GM18870 (cell line): ENCODE data around the gene LRRC7.

Experiments
- ATAC-seq: cut with Tn5 transposase; IDR thresholded peaks from one replicate; pipeline ENCODE4 v1.9.1; 2021; ENCODE audit warnings: moderate library complexity; ENCODE audit not compliant: unreplicated experiment

The LRRC7 gene

DNA sequence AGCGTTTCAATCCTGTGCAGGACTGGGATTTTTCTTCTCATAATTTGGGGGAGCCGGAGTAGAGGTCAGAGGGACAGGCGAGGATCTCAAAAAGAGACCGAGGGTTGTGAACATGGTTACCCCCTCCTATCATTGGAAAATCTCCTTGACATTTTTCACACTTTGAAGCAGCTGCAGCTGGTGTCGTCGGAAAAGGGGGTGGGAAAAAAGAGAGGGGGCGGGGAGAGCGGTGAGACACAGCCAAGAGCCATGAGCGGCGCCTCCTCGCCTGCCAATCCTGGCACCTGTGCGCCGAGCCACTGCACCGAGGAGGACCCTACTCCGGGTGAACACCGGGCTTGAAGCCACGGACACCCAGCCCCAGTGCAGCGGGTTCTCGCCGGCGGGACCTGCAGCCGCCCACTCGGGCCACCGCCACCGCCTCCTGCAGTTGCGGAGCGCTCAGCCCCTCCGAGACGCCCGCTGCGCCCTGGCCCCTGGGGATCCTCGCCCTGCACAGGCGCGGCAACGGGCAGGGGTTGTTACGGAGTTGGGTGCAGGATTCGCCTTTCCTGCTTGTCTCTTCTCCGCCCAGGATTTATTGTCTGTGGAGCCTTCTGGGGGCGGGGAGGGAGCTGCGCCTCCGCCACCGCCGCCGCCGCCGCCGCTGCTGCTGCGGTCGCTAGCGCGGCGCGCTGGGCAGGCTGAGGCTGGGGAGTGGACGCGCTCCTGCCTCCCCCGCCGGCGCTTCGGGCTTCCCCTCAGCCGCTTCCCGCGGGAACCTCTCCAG, at the start of gene LRRC7:
LRRC7 (plus strand) TSS at position 271 of the 769 bp plus-strand sequence. CDS start 718 bp downstream, outside the sequence.
- ATAC-seq = no peak

DNA sequence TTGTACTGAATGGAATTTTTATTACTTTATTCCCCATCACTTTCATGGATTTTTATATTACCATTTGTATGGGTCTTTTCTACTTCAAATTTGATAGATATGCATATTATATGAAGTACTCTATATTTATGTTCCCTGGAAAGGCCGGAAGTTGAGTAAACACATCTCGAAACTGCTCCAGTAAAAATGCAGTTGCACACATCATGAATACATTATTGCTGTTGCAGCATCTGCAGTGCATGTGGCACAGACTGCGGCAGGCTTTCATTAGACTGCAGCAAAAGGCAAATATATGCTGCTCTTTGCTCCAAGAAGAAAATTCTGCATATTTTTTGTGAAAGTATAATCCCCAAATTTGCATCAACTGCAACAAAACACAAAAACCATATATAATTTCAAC, 48.7 kb upstream of the LRRC7 start:
- no peak for ATAC-seq

DNA sequence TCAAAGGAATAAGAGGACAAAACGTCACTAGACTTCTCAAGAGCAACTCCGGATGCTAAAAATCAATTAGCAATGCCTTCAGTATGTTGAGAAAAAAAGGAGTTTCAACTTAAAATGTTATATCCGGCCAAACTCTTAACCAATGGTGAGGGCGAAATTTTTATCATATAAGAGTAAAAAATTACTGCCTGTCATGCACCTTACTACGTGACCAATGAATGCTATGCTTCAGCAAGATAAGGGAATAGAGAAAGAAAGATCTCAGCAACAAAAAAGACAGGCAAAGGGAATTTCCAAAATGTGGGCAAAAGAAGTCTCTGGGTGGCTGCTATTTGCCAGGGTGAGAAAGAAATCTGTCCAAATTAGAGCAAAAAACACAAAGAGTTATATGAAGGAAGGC, 47.4 kb upstream of the LRRC7 start:
- ATAC-seq = no peak

DNA sequence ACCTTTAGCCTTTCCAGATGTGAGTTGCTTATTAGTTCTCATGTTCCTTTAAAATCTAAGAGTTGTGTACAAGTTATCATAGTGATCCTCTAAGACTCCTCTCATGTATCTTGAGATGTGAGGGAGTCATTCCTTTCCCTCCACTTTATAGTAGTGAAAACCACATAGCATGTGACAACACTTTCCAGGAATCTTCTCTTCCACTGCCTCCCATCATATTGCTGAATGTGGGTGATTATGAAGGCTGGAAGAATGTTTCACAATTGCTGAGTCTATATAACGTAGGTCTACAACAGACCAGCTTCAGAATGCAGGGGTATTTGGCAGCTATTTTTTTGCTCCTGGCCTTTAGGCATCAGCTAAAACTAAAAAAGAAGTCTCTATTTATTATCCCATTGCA, 44.7 kb upstream of the LRRC7 start:
- ATAC-seq = no peak

DNA sequence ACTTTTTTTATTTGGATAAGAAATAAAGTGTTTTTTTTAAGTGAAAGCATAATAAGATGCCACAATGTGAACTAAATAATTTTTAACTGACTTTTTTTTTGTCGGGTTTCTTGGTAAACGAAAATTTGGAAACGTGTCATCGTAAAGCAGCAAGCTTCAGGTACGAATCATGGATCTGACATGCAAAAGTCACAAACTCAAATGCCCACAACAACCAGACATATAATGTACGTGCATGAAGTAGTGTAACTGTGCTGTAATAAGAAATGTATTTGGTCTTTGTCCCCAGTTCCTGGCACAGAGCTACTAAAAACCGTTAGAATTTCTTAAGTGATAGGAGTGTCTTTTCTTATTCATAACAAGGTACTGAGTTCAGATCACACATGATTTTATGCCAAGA, 44.3 kb upstream of the LRRC7 start:
- ATAC-seq = no peak

DNA sequence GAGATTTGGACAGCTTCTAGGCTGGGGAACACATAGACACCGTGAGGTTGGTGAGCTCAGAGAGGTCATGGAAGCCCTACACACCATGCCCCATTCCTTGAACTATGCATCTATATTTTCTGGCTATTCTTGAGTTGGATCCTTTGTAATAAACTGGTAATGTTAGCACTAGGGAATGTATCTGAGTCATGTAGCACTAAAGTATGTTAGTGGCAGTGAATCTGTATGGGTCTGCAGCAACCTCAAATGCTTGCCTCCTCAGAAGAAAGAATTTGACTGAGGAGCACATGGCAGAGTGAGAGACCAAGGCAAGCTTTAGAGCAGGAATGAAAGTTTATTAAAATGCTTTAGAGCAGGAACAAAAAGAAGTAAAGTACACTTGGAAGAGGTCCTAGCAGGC, 43.7 kb upstream of the LRRC7 start:
- no peak for ATAC-seq

DNA sequence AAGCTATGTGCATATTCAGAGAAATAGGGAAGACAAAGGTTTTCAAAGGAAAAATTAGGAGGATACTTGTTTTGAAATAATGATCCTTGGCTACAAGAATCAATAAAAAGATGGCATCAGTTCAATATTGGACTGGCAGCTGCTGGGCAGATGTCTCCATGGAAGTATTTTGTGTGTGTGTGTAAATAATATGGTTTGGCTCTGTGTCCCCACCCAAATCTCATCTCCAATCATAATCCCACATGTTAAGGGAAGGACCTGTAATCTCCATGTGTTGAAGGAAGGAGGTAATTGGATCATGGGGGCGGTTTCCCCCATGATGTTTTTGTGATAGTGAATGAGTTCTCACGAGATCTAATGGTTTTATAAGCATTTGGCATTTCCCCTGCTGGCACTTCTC, 40.4 kb upstream of the LRRC7 start:
- ATAC-seq = no peak

DNA sequence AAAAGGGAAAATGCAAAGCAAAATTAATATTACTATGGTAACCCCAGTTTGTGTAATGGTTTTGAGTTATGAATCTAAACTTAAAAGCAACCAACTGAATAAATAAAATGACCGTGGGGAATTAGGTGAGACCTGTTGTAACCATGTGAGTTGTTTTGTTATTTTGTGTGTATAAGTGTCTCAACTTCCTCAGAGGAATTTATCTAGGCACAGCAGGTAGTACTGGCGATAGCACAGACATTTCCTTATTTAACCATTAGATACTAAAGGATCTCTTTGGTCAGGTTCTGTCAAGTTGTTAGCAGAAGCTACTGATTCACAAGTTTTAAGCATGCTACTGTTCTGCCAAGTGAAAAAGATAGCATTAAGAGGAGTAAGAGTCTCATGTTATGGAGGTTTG, 39.3 kb upstream of the LRRC7 start:
- no peak for ATAC-seq

DNA sequence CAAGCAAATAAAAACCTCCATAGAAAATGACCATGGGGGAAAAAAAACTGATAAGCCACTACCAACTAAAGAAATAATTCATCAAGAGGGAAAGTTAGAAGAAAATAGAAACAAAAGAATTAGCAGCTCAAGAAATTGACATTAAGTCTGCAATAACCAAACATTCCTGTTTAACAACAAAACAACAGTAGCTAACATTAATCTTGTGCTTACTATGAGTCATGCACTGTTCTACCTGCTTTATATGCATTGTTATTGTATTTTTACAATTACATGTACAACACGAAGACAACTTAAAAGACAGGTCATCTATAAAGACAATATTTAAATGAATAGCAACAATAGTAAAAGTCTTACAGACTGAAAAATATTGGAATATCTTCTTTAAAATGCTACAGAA, 34.4 kb upstream of the LRRC7 start:
- ATAC-seq = no peak

DNA sequence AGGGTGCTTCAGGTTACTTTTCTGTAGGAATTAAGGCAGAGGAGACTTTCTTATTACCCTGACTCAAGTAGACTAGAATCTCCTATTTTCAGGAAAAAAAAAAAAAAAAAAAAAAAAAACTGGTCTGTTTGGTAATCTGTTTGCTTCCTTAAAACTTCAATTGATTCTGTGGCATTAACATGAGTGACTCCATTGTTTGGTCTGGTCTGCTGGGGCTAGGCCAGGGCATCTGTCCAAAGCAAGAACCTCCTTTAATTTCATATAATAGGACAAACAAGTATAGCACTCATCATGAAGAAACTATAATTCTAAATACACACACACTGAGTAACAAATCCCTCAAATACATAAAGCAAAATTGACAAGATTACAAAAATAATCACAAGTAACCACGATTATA, 32.9 kb upstream of the LRRC7 start:
- no peak for ATAC-seq

DNA sequence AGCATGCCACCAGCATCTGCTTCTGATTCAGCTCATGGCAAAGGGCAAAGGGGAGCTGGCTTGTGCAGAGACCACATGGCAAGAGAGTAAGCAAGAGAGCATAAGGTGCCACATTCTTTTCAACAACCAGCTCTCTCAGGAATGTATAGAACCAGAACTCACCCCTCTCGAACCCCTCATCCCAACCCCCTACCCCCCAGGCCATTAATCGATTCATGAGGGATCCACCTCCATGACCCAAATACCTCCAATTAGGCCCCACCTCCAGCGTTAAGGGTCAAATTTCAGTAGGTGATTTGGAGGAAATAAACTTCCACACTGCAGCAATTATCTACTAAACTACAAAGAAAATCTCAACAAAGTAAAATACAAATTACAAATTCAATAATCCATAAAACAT, 32.2 kb upstream of the LRRC7 start:
- no peak for ATAC-seq

DNA sequence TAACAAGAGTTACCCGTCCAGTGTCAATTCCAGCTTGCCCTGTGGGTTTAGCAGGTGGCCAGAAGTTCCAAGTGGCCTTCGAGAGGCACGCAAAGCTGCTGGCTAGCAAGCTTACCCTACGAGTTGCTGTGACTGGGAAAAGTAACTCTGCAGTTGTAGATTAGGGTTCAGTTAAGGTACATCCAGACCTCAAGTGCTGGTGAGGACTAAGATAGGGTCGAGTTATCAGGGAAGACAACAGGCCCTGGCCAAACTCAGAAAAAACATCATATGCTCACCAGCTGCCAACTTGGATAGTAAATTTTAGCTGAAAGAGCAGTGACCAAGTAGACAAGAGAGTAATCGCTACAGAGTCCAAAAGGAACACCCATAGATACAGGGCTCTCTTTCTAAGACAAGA, 27.7 kb upstream of the LRRC7 start:
- no peak for ATAC-seq

DNA sequence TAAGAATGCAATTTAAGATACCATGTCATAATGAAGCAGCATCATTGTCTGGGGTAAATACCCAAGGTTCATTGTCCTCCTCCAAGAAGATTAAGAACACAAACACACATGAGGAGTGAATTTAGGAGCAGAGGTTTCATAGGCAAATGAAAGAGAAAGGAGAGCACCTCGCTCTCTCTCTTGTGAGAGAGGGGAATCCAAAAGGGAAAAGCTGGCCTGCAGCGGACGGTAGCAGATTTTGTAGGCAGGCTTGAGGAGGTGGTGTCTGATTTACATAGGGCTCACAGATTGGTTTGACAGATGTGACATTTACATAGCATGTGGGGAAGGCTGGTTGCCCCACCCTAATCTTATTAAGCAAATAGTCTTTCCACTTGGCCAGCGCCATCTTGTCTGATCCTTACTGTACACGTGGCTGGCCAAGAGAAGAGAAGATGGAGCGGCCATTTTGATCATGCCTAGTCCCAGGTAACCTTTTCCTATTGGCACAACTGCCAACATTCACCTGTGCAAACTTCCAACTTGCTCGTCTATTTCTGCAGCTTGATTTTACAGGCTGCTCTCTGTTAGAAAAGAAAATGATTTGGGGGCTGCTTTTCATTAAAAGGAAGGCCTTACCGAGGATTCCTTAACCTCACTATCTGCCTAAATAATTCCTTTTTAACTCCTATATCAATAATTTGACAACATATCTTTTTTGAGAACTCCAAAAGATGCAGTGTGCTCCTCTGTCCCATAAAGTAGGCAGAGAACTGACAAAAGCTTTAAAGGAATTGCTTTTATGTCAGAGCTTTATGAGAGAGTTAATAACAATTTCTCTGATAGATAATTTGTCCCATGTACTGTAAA, 16.0 kb upstream of the LRRC7 start:
- no peak for ATAC-seq

DNA sequence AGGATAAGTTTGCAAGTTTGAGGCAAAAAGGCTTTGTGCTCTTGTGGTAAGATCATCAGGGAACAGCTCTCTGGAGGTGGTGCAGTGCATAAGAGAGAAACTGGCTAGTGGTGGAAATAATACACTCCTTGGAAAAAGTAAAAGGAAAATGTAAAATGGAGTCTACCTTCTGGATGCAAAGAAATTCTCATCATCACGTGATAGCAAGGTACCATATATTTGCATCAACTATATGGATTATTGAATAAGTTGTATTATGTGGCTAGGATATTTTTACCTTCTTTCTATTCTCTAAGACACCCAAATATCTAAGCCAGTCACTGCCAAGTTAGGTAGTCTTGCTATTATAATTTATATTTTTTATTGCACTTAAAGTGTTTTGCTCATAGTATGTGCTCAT, 14.0 kb upstream of the LRRC7 start:
- no peak for ATAC-seq

DNA sequence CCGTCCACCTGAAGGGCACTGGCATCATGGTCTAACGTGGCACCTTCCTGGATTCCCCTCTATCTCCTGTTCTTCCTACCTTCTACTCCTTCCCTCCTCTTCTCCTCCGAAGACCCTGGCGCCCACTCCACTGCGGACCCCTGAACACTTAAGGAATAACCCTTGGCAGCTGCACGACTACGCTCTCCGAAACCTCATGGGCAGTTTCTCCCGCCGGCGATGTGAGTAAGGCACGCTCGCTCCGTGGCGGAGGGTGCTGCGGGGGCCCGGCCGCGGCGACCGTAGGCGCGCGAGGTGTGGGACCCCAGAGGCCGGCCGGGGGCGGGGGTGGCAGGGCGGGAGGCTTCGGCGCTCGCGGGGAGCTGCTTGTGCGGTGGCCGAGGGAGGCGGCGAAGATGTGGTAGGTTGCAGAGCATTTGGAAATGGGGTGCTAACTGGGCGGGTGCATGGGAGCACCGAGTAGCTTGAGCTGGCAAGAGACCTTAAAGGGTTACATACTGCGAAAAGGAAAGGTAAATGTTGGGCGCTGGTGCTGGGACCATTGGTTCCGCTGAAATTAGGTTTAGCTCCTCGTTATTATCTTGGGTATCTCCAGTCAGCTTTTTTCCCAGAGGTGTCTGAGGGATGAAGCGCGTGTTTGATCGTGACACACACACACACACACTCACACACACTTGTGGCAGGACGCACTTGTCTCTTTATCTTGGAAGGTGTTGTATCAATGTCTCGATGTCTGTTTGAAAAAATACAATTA, 876 bp downstream of the LRRC7 start:
- no peak for ATAC-seq

DNA sequence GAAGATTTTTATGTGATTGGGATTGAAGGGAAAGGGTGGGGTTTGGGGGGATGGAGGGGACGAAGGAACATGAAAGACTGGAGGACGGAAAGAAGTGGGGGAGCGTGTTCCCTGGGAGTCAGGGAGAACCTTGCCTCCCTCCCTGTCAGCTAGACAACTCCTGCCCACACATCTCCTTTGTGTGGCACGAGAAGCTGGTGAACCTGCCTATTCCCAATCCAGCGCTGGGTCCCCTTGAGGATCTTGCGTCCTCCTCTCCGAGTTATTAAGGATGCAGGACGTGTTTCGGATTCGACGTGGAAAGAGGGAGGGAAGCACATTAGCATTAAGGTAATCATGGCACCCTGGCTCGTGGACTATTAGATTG, 1.4 kb downstream of the LRRC7 start:
- no peak for ATAC-seq

DNA sequence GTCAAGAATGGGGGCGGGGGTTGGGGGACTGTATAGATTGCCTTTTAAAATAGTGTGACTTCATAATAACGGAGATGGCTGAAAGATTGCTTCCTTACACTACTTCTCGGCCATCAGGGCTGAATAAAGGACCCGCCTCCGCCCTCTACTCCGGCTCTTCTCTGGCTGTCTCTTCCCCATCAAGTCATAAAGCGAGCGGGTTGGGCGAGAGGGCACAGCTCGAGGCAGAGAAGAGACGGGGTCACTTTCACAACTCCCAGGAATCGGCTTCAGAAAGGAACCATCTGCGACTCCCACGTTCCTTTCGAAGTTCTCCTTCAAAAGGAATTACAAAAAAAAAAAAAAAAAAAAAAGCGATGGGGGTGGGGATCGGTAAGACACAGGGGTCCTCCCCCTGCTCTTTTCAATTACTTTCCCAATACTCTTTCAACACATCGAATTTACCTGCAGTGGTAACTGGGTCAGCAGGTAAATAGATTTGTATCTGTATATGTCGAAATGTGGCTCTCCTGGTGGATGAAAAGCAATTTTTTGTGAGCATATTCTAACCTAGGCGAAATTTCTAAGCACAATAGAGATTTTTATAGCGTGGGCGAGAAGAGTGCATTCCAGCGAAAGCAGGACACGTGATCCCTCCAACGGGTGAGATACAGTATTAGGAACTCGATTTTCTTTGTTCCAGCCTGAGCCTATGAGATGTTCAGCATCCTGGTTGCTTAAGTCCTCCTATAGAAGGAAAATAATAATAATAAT, 2.0 kb downstream of the LRRC7 start:
- no peak for ATAC-seq

DNA sequence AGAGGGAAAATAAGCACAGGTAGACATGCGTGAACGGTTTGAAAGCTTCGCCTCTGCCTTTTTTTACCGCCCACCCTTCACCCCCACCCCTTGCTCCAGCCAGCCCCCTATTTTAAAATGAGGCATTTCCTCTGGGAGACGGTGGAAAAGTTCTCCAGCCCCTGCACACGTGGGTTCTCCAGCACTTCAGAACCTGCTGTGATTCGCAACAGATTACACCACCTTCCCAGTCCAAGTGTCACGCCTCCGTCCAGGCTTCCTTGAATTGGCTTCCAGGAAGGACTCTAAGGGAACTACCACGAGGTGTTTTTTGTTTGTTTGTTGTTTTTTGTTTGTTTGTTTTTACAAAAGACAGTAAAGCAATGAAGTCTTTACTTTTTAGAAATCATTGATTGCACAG, 2.6 kb downstream of the LRRC7 start:
- no peak for ATAC-seq

DNA sequence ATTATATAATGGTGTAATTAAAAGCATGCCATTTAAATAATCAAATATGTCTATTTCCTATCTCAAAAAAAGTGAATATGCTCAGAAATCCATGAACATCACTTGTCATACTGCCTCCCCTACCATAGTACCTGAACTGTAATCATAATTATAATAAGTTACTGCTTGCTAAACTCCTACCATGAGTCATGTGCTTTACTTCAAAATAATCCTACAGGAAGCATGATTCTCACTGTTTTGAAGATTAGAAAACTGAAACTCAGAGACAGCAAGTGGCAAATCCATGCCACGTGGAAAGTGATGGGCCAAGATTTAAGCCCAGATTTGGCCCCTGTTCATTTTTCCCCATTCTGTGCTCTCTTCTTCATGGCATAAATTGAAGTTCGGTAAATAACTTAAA, 5.2 kb downstream of the LRRC7 start:
- ATAC-seq = no peak

DNA sequence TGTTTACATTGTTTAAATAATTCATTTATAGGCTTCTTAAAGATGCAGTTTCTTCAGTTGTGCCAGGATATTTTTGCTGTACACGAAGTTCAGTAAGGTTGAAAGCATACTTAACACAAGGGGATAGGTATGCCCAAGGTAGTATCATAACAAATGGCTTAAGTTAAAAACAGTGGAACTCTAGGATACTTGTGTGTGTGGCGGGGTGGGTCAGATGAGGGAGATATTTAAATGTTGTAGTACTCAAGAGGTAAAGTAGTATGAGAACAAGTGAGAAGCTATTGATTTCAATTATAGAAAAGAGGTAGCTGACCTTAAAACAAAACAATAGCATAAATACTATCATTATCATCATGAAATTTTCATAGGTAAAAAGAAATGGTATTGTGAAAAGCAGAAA, 6.2 kb downstream of the LRRC7 start:
- ATAC-seq = no peak

DNA sequence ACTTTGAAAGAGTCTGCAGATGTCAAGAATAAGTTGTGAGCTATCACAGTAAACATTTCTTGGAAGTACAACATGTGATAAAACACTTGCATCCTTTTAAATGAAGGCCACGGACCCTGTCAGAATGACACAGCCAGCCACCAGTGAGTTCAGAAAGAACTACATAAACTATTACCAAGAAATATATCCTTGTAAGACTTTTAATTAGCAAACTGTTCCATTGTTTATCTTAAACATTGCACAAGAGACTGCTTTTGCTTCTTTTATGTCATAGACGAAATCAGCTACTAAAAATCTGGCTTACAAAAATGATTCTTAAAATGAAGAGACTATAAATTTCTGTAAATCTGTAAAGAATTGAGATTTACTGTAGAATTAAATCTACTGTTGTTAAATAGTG, 17.9 kb downstream of the LRRC7 start:
- no peak for ATAC-seq
